Skin epidermis (tissue), 12 donors: ENCODE data around the gene NEURL1.

Experiments
- H3K27ac ChIP-seq, 21 experiments: fragments of 200-600 bp; sonication (generic) in 11 of 21; one replicate each; pipeline ENCODE4 v1.5.0; 2020; ENCODE audit warnings: mild to moderate bottlenecking in 3 of 21, inconsistent platforms in 2 of 21, moderate library complexity in 2 of 21
- H3K4me3 ChIP-seq, 7 experiments: fragments of 200-600 bp; sonication (generic) in 2 of 7; one replicate each; pipeline ENCODE4 v1.5.0; 2020; ENCODE audit warnings: inconsistent platforms in 2 of 7, mild to moderate bottlenecking in 2 of 7, moderate library complexity in 1 of 7

NEURL1 gene

DNA sequence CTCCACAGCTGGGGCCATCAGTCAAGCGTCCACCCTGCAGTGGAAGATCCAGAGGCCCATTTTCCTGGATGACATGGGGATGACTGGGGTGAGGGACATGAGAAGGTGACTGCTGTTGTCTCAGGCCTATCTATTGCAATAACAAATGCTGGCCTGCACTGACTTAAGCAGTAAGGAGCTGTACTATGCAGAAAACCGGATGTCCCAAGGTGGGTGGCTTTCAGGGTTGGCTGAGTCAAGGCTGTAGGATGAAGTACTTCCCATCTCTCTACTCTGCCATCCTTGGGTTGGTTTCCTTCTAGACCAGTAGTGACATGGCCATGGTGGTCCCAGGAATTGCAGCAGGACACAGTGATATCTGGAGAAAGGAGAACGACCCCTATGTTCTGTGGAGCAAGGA is 48.1 kb downstream of the NEURL1 start:
- H3K4me3 ChIP-seq, result no peak overlapping the region
- no peak overlapping the region for H3K27ac ChIP-seq

DNA sequence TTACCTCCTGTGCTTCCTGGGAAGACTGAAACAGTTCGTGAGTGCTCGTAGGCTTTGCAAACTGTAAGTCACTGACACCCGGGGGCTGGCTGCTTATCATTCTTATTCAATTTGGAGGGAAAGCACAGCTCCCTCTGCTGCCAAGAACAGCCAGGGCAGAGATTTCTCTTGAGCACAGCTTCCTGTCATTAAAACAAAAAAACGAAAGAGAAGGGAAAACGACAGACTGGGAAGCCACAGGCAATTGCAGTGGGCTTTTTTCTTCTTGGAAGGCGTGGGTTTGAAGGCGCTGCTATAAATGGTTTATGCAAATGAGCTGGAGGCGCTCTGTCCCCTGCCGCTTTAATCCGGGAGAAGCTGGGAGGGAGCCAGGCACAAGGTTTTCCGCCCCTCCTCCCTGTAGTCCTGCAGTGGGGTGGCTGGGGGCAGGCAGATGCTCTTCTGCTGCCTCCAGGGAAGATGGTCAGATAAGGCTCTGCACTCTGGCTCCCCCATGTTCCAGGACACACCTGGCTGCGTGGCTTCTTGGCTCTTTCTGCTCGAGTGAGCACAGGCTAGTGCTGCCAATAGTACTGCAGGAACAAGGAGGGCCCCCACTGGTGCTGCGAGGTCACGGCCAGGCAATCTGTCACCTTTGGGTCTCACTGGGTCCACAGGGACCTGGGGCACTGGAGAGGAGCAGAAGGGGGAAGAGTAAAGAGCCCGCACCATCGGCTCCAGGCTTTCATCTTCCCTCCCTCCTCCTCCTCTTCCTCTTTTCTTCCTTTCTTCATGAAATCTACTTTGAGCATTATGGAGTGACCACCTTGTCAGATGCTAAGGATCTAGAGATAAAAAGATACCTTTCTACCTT is 49.5 kb downstream of the NEURL1 start:
- Histone ChIP-seq H3K4me3 (peak overlapping the region in 3 of 7 experiments; percentile 2 to 29 (median 26)), H3K27ac (peak overlapping the region in 1 of 21 experiments; percentile 44)

DNA sequence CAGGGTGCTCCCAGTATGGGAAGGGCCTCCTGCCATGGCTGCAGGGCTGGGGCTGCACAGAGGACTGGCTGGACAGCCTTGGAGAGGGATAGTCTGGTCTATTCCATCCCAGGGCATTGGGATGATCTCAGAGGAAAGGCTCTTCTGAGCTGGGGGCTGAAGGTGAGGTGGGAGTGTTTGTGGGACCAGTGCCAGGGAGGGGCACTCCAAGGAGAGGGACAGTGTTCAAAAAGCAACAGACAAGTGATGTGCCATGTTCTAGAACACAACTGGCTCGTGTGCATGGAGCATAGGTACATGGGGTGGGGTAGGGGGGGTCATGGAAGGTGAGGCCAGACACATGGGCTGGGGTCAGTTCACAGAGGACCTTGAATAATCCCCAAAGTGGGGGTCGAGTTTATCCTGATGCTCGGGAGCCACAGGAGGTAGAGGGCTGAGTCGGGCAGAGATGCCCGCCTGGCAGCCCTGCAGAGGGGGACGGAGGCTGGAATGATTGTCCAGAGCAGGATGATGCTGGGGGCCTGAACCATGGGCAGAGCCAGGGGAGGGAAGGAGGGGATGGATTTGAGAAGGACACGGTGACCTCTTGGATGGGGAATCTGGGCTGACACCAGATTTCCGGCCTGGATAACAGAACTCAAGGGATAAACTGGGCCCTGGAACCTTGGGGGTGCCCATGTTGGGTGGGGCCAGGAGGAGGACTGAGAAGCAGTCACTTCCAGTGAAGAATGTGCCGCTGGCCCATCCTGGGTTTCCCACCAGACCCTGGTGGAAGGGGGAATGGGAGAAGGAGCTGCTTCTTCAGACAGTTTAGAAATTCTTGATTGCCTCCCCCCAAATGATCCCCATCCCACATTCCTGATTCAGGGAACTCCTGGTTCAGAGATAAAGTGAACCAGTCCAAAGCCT is 50.4 kb downstream of the NEURL1 start:
- Histone ChIP-seq H3K27ac (no peak overlapping the region), H3K4me3 (no peak overlapping the region)

DNA sequence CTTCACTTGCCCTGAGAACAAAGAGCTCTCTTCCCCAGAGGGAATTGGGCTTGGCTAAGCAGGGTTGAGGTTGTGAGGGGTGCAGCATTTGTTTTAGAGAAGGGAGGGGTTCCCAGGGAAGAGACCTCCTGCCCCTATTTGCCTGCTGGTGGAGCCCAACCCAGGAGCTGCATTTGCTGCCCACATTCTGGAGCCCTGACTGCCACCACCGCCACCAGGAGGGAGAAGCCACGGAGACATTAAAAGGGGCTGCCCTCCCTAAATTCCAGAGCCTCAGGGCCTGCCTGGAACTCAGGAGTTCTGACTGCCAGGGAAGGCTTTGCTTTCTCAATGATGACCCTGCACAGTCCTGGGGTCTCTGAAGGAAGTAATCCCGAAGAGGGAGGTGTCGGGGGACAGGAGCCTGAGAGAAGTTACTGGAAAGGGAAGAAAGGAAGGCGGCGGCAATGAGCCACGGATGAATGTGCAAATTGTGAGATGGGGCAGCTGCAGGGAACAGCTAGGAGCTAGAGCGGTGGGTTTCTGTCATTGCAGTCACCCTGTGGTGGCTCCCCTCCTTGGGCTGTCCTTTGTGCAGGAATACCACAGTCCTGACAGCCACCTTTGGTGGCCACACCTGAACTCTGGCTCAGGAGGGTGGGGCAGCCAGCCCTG is 51.3 kb downstream of the NEURL1 start:
- Histone ChIP-seq H3K4me3 (no peak overlapping the region), H3K27ac (no peak overlapping the region)

DNA sequence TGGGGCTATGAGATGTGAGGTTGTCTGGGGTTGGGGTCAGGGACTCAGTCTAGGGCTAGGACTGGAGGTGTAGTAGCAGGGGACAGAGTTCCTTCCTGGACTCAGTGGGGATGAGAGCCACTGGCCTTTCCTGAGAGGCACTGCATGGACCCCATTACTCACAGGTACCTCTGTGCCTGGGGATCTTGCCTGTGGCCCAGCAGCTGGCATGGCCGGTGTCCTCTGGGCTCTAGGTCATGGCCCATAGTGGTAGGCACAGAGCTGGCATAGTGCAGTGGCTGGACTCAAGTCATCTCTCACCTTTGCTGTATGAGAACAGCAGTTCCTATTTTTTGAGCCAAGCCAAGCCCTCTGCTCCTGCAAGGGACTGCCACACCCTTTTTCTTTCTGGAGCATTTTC is 51.9 kb downstream of the NEURL1 start:
- H3K27ac ChIP-seq, result no peak overlapping the region
- no peak overlapping the region for H3K4me3 ChIP-seq

- H3K4me3 ChIP-seq, result no peak overlapping the region
- H3K27ac ChIP-seq, result no peak overlapping the region
Measured at GRCh38 chr10:103545771-103546281, 52.3 kb downstream of the NEURL1 start.

DNA sequence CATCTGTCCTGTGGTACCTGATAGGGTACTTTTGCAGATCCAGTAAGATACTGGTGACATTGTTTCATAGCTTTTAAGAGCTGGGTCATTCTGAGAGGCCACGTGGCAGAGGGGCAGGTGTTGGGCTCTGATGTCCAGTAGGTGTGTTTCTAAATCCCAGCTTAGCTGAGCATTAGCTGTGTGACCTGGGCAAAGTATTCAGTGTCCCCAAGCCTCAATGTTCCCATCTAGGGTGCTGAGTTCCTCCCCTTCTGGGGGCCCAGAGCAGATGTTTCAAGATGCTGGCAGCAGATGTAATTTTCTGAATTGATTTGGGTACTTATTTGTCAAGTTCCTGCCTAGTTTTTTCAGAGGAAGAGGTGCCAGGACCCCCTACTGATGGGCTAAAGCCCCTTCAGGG is 52.9 kb downstream of the NEURL1 start:
- Histone ChIP-seq H3K4me3 (no peak overlapping the region), H3K27ac (no peak overlapping the region)

- no peak overlapping the region for H3K4me3 ChIP-seq
- no peak overlapping the region for H3K27ac ChIP-seq
Measured at GRCh38 chr10:103547391-103547946, 54.0 kb downstream of the NEURL1 start.

GRCh38 chr10:103548006-103548405 is 54.5 kb downstream of the NEURL1 start:
- Histone ChIP-seq H3K27ac (no peak overlapping the region), H3K4me3 (no peak overlapping the region)

GRCh38 chr10:103548581-103549348 is 55.3 kb downstream of the NEURL1 start:
- Histone ChIP-seq H3K4me3 (no peak overlapping the region), H3K27ac (no peak overlapping the region)

DNA sequence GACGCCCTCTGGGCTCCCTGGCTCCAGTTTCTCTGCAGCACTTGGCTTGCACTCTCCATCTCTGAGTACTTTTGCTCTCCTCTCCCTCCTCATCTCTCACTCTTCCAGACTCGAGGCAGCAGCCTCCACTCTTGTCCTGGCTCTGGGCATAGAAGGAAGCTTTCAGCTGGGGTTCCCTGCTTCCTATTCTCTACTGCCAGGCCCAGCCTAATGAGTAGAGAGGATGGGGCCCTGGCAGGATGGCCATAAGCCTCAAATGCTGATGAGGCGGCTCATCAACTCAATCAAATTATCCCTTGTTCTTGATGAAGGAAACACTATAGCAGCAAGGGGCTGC is 55.8 kb downstream of the NEURL1 start:
- no peak overlapping the region for H3K4me3 ChIP-seq
- no peak overlapping the region for H3K27ac ChIP-seq

GRCh38 chr10:103550229-103550628 is 56.7 kb downstream of the NEURL1 start:
- Histone ChIP-seq H3K4me3 (no peak overlapping the region), H3K27ac (no peak overlapping the region)

- H3K4me3 ChIP-seq, result no peak overlapping the region
- H3K27ac ChIP-seq, result peak overlapping the region in 1 of 21 experiments; percentile 16
Measured at GRCh38 chr10:103551619-103552602, 58.4 kb downstream of the NEURL1 start.

- Histone ChIP-seq H3K27ac (no peak overlapping the region), H3K4me3 (no peak overlapping the region)
Measured at GRCh38 chr10:103552856-103553742, 59.6 kb downstream of the NEURL1 start.

DNA sequence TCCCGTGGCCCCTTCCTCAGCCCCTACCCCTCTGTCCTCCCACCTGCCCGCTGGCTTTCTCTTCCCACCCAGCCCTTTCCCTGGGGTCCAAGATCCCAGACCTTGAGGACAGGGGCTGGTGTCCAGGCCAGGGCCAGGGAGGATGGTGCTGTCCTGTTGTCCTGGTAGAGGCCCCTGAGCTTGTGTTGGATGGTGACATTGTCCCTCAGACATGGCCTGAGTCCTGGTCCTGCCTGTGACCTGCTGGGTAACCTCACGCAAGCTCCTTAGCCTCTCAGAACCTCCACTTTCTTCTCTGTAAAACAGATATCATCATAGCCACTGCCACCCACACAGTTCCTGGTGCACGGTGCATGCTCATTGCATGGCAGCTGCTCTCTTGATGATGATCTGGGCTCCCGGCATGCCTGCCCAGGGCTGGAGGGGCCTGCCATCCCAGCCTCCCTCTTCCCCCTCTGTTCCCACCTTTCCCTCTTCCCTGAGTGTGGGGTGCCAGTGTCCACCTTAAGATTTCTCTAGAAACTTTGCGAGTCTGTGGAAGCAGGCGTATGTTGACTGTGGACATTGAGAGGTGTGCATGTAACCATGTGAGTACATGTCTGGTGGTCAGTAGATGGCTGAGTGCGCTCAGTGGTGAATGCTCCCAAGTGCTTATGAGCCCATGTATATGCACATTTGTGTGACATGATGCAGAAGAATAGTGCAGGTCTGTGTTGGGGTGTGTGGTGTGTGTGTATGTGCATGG is 60.4 kb downstream of the NEURL1 start:
- Histone ChIP-seq H3K27ac (no peak overlapping the region), H3K4me3 (no peak overlapping the region)
